Liver (tissue), 9 donors: ENCODE data around the gene PRPF19. TPM values are rescaled to one million over a fixed set of nuclear protein-coding genes. Genes with fewer than 3 reads are reported as not detected.

Source experiments
- DNase-seq: peaks from one replicate; pipeline ENCODE4 v3.0.0-alpha.2; 2017; ENCODE audit warnings: low spot score
- H3K27ac ChIP-seq, 2 donors: one replicate each; pipeline ENCODE4 v1.7.0; 2013; ENCODE audit warnings: inconsistent platforms in 2 of 2, low read length in 2 of 2, control low read depth in 1 of 2, low read depth in 1 of 2, mild to moderate bottlenecking in 1 of 2
- H3K27me3 ChIP-seq, 4 donors: one replicate each; pipeline versions ENCODE4 v1.6.1 to v1.7.0; 2013; ENCODE audit warnings: low read length in 3 of 4, inconsistent platforms in 1 of 4, mild to moderate bottlenecking in 1 of 4, moderate library complexity in 1 of 4; ENCODE audit not compliant: control insufficient read depth in 4 of 4, insufficient read depth in 4 of 4
- H3K36me3 ChIP-seq, 4 donors: one replicate each; pipeline versions ENCODE4 v1.6.1 to v1.7.0; 2013; ENCODE audit warnings: low read length in 3 of 4, mild to moderate bottlenecking in 3 of 4, low read depth in 1 of 4, moderate library complexity in 1 of 4; ENCODE audit not compliant: control insufficient read depth in 4 of 4, insufficient read depth in 3 of 4
- H3K4me1 ChIP-seq, 4 donors: one replicate each; pipeline versions ENCODE4 v1.6.1 to v1.7.0; 2013; ENCODE audit warnings: low read length in 3 of 4, mild to moderate bottlenecking in 3 of 4, moderate library complexity in 1 of 4; ENCODE audit not compliant: control insufficient read depth in 4 of 4, insufficient read depth in 4 of 4
- H3K4me3 ChIP-seq, 3 donors: one replicate each; pipeline versions ENCODE4 v1.6.1 to v1.7.0; 2013; ENCODE audit warnings: low read length in 3 of 3, control low read depth in 1 of 3, low read depth in 1 of 3, mild to moderate bottlenecking in 1 of 3
- H3K9ac ChIP-seq, 2 donors: one replicate each; pipeline ENCODE4 v1.7.0; 2013; ENCODE audit warnings: low read length in 2 of 2, mild to moderate bottlenecking in 2 of 2, moderate library complexity in 2 of 2, control low read depth in 1 of 2, low read depth in 1 of 2
- H3K9me3 ChIP-seq, 4 donors: one replicate each; pipeline versions ENCODE4 v1.6.1 to v1.7.0; 2013; ENCODE audit warnings: low read length in 3 of 4; ENCODE audit not compliant: control insufficient read depth in 4 of 4
- ATF3 ChIP-seq: IDR thresholded peaks from 2 replicates; pipeline ENCODE4 v1.6.1; 2016; ENCODE audit warnings: antibody characterized with exemption
- EGR1 ChIP-seq, 2 donors: IDR thresholded peaks; 2 replicates each; pipeline ENCODE4 v1.6.1; 2016 to 2018; ENCODE audit warnings: antibody characterized with exemption in 2 of 2, low read depth in 2 of 2
- FOXA1 ChIP-seq: IDR thresholded peaks from 2 replicates; pipeline ENCODE4 v1.6.1; 2016; ENCODE audit warnings: antibody characterized with exemption
- FOXA2 ChIP-seq: IDR thresholded peaks from 2 replicates; pipeline ENCODE4 v1.6.1; 2016; ENCODE audit warnings: antibody characterized with exemption
- GABPA ChIP-seq, 2 donors: IDR thresholded peaks in 1 of 2; conservative IDR thresholded peaks in 1 of 2; 2 replicates each; pipeline ENCODE4 v1.6.1; 2016; ENCODE audit warnings: antibody characterized with exemption in 2 of 2, mild to moderate bottlenecking in 1 of 2, moderate library complexity in 1 of 2
- HNF4A ChIP-seq, 2 donors: conservative IDR thresholded peaks; 2 replicates each; pipeline ENCODE4 v1.6.1; 2016; ENCODE audit warnings: antibody characterized with exemption in 2 of 2, mild to moderate bottlenecking in 2 of 2
- HNF4G ChIP-seq: IDR thresholded peaks from 2 replicates; pipeline ENCODE4 v1.6.1; 2016; ENCODE audit warnings: antibody characterized with exemption
- JUND ChIP-seq, 2 donors: IDR thresholded peaks; 2 replicates each; pipeline ENCODE4 v1.6.1; 2016; ENCODE audit warnings: antibody characterized with exemption in 2 of 2
- NR2F2 ChIP-seq: IDR thresholded peaks from 2 replicates; pipeline ENCODE4 v1.6.1; 2016; ENCODE audit warnings: antibody characterized with exemption
- RAD21 ChIP-seq, 2 donors: IDR thresholded peaks; 2 replicates each; pipeline ENCODE4 v1.6.1; 2016; ENCODE audit warnings: antibody characterized with exemption in 2 of 2, mild to moderate bottlenecking in 2 of 2
- REST ChIP-seq: IDR thresholded peaks from 2 replicates; pipeline ENCODE4 v1.6.1; 2016; ENCODE audit warnings: antibody characterized with exemption, mild to moderate bottlenecking
- RXRA ChIP-seq, 2 donors: IDR thresholded peaks; 2 replicates each; pipeline ENCODE4 v1.6.1; 2017 to 2018; ENCODE audit warnings: antibody characterized with exemption in 2 of 2, mild to moderate bottlenecking in 1 of 2
- SP1 ChIP-seq: IDR thresholded peaks from 2 replicates; pipeline ENCODE4 v1.6.1; 2018; ENCODE audit warnings: antibody characterized with exemption, mild to moderate bottlenecking
- TAF1 ChIP-seq: conservative IDR thresholded peaks from 2 replicates; pipeline ENCODE4 v1.6.1; 2016; ENCODE audit warnings: antibody characterized with exemption, mild to moderate bottlenecking
- YY1 ChIP-seq: IDR thresholded peaks from 2 replicates; pipeline ENCODE4 v1.6.1; 2016; ENCODE audit warnings: antibody characterized with exemption, mild to moderate bottlenecking
- ZBTB33 ChIP-seq: IDR thresholded peaks from 2 replicates; pipeline ENCODE4 v1.6.1; 2016; ENCODE audit warnings: antibody characterized with exemption
- WGBS: extraction: QIAGEN DNeasy Blood & Tissue Kit; methylation state at CpG from one replicate; pipeline ENCODE4 v1.1.7; 2013; 5-methylcytosine and 5-hydroxymethylcytosine counted together
- polyA plus RNA-seq, 2 donors: library from polyadenylated mRNA; stranded (reverse) in 1 of 2; unstranded in 1 of 2; fragments of 200-250 nt in 1 of 2; fragments of >200 nt in 1 of 2; fragmentation: Nextera tagmentation in 1 of 2; extraction: Ambion mirVana in 1 of 2; gene quantifications; one replicate each; pipeline versions ENCODE4 v1.2.1 to v1.2.3, GENCODE V29; 2013 to 2015
- total RNA-seq, 2 donors: library from RNA; depleted of rRNA; stranded (reverse); fragments of >200 nt; gene quantifications; one replicate each; pipeline ENCODE4 v1.2.3, GENCODE V29; 2014
- TF ChIP-seq, protein P1 (sequence below): IDR thresholded peaks from 2 replicates; pipeline ENCODE4 v1.6.1; 2016; ENCODE audit warnings: antibody characterized with exemption
- TF ChIP-seq, protein P2 (sequence below): fragments of 150-350 bp; IDR thresholded peaks from 2 replicates; pipeline ENCODE4 v1.5.1; 2017; ENCODE audit warnings: improper control_type of control experiment, low read depth, low read length; ENCODE audit not compliant: missing input control
- donor health status: healthy.
- donor health status: healthy.
- donor health status: healthy.
- donor health status: healthy.
- donor health status: healthy.

Gene PRPF19
- total and polyA plus RNA-seq, 4 donors = 25.4 to 57.1 (median 40.4) TPM

DNA sequence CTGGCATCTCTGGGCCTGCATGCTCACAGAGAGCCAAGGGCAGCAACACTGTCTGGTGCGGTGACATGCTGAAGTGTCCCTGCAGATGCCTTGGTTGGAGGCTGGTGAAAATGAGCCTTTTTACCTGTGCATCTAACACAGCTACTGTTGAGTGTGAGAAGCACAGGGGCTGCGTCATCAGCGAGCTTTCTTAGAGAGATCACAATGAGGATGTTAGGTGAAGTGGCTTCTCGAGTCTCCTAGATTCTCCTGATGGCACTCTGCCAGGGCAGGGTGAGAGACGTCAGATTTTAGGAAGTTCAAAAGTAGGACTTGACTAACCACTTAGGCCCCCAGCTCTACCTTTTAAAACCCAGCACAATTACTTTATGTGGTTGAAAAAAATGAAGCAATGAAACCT is 49.2 kb upstream of the PRPF19 start:
- peaks cover 5 to 18% (median 13%) of the 10 kb centered on the region in 4 donors for H3K4me1 ChIP-seq
- H3K4me3 ChIP-seq = no peak overlapping the region
- H3K9me3 ChIP-seq = no peaks in the 10 kb centered on the region
- 55% methylated on average over 5 of the region's 5 CpGs for WGBS
- H3K9ac ChIP-seq = no peak overlapping the region
- no peak for DNase-seq
- H3K27me3 ChIP-seq = no peaks in the 10 kb centered on the region
- TF ChIP-seq ATF3 = no peak
- no peak for TF ChIP-seq ZBTB33
- no peak for TF ChIP-seq REST
- no peak for TF ChIP-seq RXRA (IDR thresholded peaks at IDR 0.05)
- no peak for TF ChIP-seq SP1
- no peak for TF ChIP-seq GABPA (IDR thresholded peaks at IDR 0.05 in 1 of 2, conservative IDR thresholded peaks at IDR 0.05 in 1 of 2)
- no peak for TF ChIP-seq RAD21 (IDR thresholded peaks at IDR 0.05)
- no peak for TF ChIP-seq YY1
- no peak for TF ChIP-seq HNF4A (conservative IDR thresholded peaks at IDR 0.05)
- no peak for TF ChIP-seq FOXA2
- TF ChIP-seq TAF1 = no peak
- TF ChIP-seq, protein P1, sequence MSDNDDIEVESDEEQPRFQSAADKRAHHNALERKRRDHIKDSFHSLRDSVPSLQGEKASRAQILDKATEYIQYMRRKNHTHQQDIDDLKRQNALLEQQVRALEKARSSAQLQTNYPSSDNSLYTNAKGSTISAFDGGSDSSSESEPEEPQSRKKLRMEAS = no peak
- TF ChIP-seq JUND (IDR thresholded peaks at IDR 0.05) = no peak
- TF ChIP-seq HNF4G = no peak
- no peak for TF ChIP-seq EGR1 (IDR thresholded peaks at IDR 0.05; ENCODE audit: low read depth in 2 of 2)
- TF ChIP-seq NR2F2 = no peak
- TF ChIP-seq, protein P2, sequence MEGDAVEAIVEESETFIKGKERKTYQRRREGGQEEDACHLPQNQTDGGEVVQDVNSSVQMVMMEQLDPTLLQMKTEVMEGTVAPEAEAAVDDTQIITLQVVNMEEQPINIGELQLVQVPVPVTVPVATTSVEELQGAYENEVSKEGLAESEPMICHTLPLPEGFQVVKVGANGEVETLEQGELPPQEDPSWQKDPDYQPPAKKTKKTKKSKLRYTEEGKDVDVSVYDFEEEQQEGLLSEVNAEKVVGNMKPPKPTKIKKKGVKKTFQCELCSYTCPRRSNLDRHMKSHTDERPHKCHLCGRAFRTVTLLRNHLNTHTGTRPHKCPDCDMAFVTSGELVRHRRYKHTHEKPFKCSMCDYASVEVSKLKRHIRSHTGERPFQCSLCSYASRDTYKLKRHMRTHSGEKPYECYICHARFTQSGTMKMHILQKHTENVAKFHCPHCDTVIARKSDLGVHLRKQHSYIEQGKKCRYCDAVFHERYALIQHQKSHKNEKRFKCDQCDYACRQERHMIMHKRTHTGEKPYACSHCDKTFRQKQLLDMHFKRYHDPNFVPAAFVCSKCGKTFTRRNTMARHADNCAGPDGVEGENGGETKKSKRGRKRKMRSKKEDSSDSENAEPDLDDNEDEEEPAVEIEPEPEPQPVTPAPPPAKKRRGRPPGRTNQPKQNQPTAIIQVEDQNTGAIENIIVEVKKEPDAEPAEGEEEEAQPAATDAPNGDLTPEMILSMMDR = no peak
- TF ChIP-seq FOXA1 = no peak
- H3K27ac ChIP-seq = no peak overlapping the region
- H3K36me3 ChIP-seq = no peaks in the 10 kb centered on the region
